Measurements from ENCODE around the gene C3orf18. TPM values are rescaled to one million over a fixed set of nuclear protein-coding genes. Genes with fewer than 3 reads are reported as not detected.

C3orf18 gene
- total RNA-seq, 4 donors from 2014 or later = 1.9 to 10.2 (median 4.3) TPM

DNA sequence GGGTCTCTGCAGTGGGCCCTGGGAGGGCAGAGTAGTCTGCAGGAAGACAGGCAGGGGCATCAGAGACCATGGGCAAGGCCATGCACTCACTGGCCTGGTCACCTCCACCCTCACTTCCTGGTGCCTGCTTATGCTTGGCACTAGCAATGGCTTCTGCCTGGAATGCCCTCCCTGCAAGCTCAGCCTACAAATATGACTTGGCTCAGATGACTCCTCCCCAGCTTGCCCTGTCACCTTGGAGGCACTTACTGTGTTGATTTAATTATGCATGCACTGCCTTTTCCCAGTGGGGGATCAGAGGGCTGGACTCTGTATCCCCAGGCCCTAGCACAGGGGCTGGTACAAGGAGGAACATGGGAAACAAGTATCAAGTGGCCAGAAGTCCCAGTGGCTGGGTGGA is 7.8 kb downstream of the C3orf18 start:
- no peaks in the 10 kb centered on the region for H3K9me3 ChIP-seq
- DNase-seq = no peak
- no peaks in the 10 kb centered on the region for H3K4me1 ChIP-seq
- no peaks in the 10 kb centered on the region for H3K27me3 ChIP-seq
- TF ChIP-seq EP300 (IDR thresholded peaks at IDR 0.05; ENCODE audit: low read depth) (no peak), POLR2AphosphoS5 (IDR thresholded peaks at IDR 0.05) (no peak), POLR2A (IDR thresholded peaks at IDR 0.05) (no peak)
- TF ChIP-seq, protein P1, sequence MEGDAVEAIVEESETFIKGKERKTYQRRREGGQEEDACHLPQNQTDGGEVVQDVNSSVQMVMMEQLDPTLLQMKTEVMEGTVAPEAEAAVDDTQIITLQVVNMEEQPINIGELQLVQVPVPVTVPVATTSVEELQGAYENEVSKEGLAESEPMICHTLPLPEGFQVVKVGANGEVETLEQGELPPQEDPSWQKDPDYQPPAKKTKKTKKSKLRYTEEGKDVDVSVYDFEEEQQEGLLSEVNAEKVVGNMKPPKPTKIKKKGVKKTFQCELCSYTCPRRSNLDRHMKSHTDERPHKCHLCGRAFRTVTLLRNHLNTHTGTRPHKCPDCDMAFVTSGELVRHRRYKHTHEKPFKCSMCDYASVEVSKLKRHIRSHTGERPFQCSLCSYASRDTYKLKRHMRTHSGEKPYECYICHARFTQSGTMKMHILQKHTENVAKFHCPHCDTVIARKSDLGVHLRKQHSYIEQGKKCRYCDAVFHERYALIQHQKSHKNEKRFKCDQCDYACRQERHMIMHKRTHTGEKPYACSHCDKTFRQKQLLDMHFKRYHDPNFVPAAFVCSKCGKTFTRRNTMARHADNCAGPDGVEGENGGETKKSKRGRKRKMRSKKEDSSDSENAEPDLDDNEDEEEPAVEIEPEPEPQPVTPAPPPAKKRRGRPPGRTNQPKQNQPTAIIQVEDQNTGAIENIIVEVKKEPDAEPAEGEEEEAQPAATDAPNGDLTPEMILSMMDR (IDR thresholded peaks at IDR 0.05) = no peak
- no peak overlapping the region for H3K4me3 ChIP-seq
- H3K36me3 ChIP-seq = no peaks in the 10 kb centered on the region
- in situ Hi-C loops (cut with MboI; ENCODE audit: low pct_ligation_motif_present in 1 of 4, low pct_unique_long_range_greater_than_20kb in 1 of 4, low sequenced_read_pairs in 3 of 4) = loop anchor here in 1 of 4 donors (25.0 kb wide), 1 partner anchor 197 kb away; the partner anchor contains the start of genes CYB561D2, NPRL2 and TMEM115
- intact Hi-C loops (cut with DNase I; ENCODE audit: low total_unique reads) = no loop called here
- no peak overlapping the region for H3K27ac ChIP-seq

DNA sequence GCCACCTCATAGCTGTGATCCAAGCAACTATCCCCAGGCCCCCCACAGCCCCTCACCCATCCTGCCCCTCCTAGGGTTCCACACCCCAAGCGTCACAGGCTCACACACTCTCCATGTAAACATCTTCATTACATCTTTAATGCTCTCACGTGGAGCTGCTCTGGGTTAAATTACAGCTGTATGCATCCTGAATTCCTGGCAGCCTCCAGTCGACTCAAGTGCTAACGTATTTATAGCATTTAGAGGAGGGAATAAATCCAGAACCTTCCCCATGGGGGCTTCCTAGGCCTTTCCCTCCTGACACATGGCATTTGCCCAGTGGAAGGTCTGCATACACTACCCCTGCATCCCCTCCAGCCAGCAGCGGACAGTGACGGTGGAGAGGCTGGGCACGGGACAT is 9.6 kb downstream of the C3orf18 start:
- no peak for DNase-seq
- intact Hi-C loops (cut with DNase I; ENCODE audit: low total_unique reads) (no loop called here), in situ Hi-C loops (cut with MboI; ENCODE audit: low pct_ligation_motif_present in 1 of 4, low pct_unique_long_range_greater_than_20kb in 1 of 4, low sequenced_read_pairs in 3 of 4) (loop anchor here in 1 of 4 donors (25.0 kb wide), 1 partner anchor 196 kb away; the partner anchor contains the start of genes CYB561D2, NPRL2 and TMEM115)

DNA sequence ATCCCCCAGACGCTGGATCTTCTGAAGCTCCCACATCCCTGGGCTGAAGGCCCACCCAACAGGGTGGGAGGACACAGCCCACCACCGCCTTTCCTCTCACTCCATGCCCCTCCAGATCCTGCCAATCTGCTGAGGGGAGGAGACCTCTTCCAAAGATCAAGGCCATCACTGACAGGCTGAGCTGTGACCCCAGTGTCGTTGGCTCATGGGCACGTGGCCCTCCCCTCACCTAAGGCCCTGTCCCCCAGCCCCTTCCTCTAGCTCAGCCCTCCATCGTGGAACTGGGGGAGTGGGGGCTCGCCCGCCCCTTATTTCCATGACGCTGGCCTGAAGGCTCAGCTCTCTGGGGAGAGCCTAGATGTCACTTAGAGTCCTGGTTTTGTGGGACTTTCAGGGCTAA is 10.4 kb downstream of the C3orf18 start:
- no peak for TF ChIP-seq POLR2A (IDR thresholded peaks at IDR 0.05)
- TF ChIP-seq, protein P1 (IDR thresholded peaks at IDR 0.05) = no peak
- TF ChIP-seq EP300 (IDR thresholded peaks at IDR 0.05; ENCODE audit: low read depth) = no peak
- TF ChIP-seq POLR2AphosphoS5 (IDR thresholded peaks at IDR 0.05) = no peak
- 54% methylated on average over 8 of the region's 8 CpGs; no CpG with 5 or more reads in 1 of the 2 donors for WGBS, 2 donors (ENCODE audit: low coverage in 1 of 2)
- intact Hi-C loops (cut with DNase I; ENCODE audit: low total_unique reads) = no loop called here
- DNase-seq = no peak
- no peaks in the 10 kb centered on the region for H3K36me3 ChIP-seq
- in situ Hi-C loops (cut with MboI; ENCODE audit: low pct_ligation_motif_present in 1 of 4, low pct_unique_long_range_greater_than_20kb in 1 of 4, low sequenced_read_pairs in 3 of 4) = loop anchor here in 1 of 4 donors (25.0 kb wide), 1 partner anchor 195 kb away; the partner anchor contains the start of genes CYB561D2, NPRL2 and TMEM115
- no peaks in the 10 kb centered on the region for H3K9me3 ChIP-seq
- H3K27ac ChIP-seq = no peak overlapping the region
- no peaks in the 10 kb centered on the region for H3K4me1 ChIP-seq
- no peak overlapping the region for H3K4me3 ChIP-seq
- peaks cover 4% of the 10 kb centered on the region for H3K27me3 ChIP-seq

More for the DNA sequence above, 9.6 kb downstream of the C3orf18 start:
- WGBS, 2 donors (ENCODE audit: low coverage in 1 of 2) = 53 to 58% methylated on average over 3 to 7 of the region's 7 CpGs
- TF ChIP-seq, protein P1 (IDR thresholded peaks at IDR 0.05) = no peak
- TF ChIP-seq POLR2AphosphoS5 (IDR thresholded peaks at IDR 0.05) (no peak), POLR2A (IDR thresholded peaks at IDR 0.05) (no peak), EP300 (IDR thresholded peaks at IDR 0.05; ENCODE audit: low read depth) (no peak)
- Histone ChIP-seq H3K4me3 (no peak overlapping the region), H3K27me3 (peaks cover 4% of the 10 kb centered on the region), H3K27ac (no peak overlapping the region), H3K36me3 (no peaks in the 10 kb centered on the region), H3K9me3 (no peaks in the 10 kb centered on the region), H3K4me1 (no peaks in the 10 kb centered on the region)

DNA sequence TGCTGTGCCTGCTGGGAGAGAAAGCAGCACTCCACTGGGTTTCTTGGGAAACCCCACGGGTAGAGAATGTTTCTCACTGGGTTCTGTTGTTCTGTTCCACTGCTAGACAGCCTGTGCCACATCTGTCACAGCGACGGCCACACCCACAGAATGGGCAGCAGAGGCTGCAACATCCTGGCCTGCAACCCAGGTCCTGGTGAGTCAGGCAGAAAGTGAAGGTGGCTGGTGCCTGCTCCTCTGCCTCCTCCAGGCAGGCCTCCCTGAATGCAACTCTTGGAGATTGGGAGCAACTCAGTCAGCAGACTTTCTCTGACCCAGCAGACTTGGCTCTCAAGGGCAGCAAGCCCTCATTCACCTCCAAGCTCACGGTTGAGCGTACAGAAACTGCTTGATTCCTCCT is 13.0 kb downstream of the C3orf18 start:
- Histone ChIP-seq H3K36me3 (no peaks in the 10 kb centered on the region), H3K27me3 (peaks cover 4% of the 10 kb centered on the region), H3K9me3 (no peaks in the 10 kb centered on the region), H3K4me1 (no peaks in the 10 kb centered on the region), H3K4me3 (no peak overlapping the region), H3K27ac (no peak overlapping the region)
- in situ Hi-C loops (cut with MboI; ENCODE audit: low pct_ligation_motif_present in 1 of 4, low pct_unique_long_range_greater_than_20kb in 1 of 4, low sequenced_read_pairs in 3 of 4) (loop anchor here in 1 of 4 donors (25.0 kb wide), 1 partner anchor 192 kb away; the partner anchor contains the start of genes CYB561D2, NPRL2 and TMEM115), intact Hi-C loops (cut with DNase I; ENCODE audit: low total_unique reads) (no loop called here)
- no peak for TF ChIP-seq POLR2AphosphoS5 (IDR thresholded peaks at IDR 0.05)
- TF ChIP-seq EP300 (IDR thresholded peaks at IDR 0.05; ENCODE audit: low read depth) = no peak
- TF ChIP-seq POLR2A (IDR thresholded peaks at IDR 0.05) = no peak
- TF ChIP-seq, protein P1 (IDR thresholded peaks at IDR 0.05) = no peak
- 63% methylated on average over 5 of the region's 5 CpGs; no CpG with 5 or more reads in 1 of the 2 donors for WGBS, 2 donors (ENCODE audit: low coverage in 1 of 2)
- no peak for DNase-seq

Data from transverse colon (tissue), 4 donors.